Naive B cell (primary cell): ENCODE data around the gene TCP10L. TPM values are rescaled to one million over a fixed set of nuclear protein-coding genes. Genes with fewer than 3 reads are reported as not detected.
"Not testable (repeated sequence)": the region's sequence is repeated elsewhere in the genome, so short reads cannot be mapped to it uniquely, and the experiment has no call there.

ENCODE experiments used
- ATAC-seq, 2 donors: fragments of 150-1000 bp; cut with Tn5 transposase; 2 replicates each; pipeline ENCODE4 v1.10.0; 2021; ENCODE audit warnings: low read depth in 2 of 2, mild to moderate bottlenecking in 2 of 2, moderate library complexity in 2 of 2
- DNase-seq: peaks from one replicate; pipeline ENCODE4 v3.0.0; 2022
- H3K27ac Mint-ChIP-seq, 6 donors: one replicate each; pipeline ENCODE4 v1.8.0; 2020 to 2022; ENCODE audit warnings: mild to moderate bottlenecking in 6 of 6, mixed read lengths in 6 of 6, moderate library complexity in 5 of 6, inconsistent platforms in 2 of 6
- H3K27me3 Mint-ChIP-seq, 3 donors: one replicate each; pipeline ENCODE4 v1.8.0; 2021 to 2022; ENCODE audit warnings: mixed read lengths in 3 of 3, mild to moderate bottlenecking in 1 of 3
- H3K36me3 Mint-ChIP-seq, 2 donors: one replicate each; pipeline ENCODE4 v1.8.0; 2020 to 2022; ENCODE audit warnings: mixed read lengths in 2 of 2, inconsistent platforms in 1 of 2, mild to moderate bottlenecking in 1 of 2
- H3K4me1 Mint-ChIP-seq, 3 donors: one replicate each; pipeline ENCODE4 v1.8.0; 2020 to 2022; ENCODE audit warnings: mixed read lengths in 3 of 3, inconsistent platforms in 1 of 3, mild to moderate bottlenecking in 1 of 3, moderate library complexity in 1 of 3
- H3K4me3 Mint-ChIP-seq, 8 donors: one replicate each; pipeline ENCODE4 v1.8.0; 2020 to 2022; ENCODE audit warnings: mild to moderate bottlenecking in 8 of 8, mixed read lengths in 8 of 8, moderate library complexity in 8 of 8, inconsistent platforms in 2 of 8
- H3K9me3 Mint-ChIP-seq, 7 donors: one replicate each; pipeline ENCODE4 v1.8.0; 2020 to 2022; ENCODE audit warnings: mixed read lengths in 7 of 7, mild to moderate bottlenecking in 5 of 7, inconsistent platforms in 2 of 7, moderate library complexity in 1 of 7
- polyA plus RNA-seq, 6 donors: library from polyadenylated mRNA; unstranded; fragments of 300-500 nt; fragmentation: Illumina TruSeq; gene quantifications; one replicate each; pipeline ENCODE4 v1.2.3, GENCODE V29; 2021; ENCODE audit warnings: low read depth in 6 of 6

TCP10L gene
- polyA plus RNA-seq, 6 donors from 2014 or later, result 0.28 to 1.00 (median 0.54) TPM; not detected in 1

- not testable (repeated sequence) for H3K36me3 Mint-ChIP-seq, H3K27ac Mint-ChIP-seq, H3K4me1 Mint-ChIP-seq, DNase-seq, ATAC-seq, H3K4me3 Mint-ChIP-seq
- Mint-ChIP-seq H3K9me3 (peaks cover 0 to 15% (median 8%) of the 10 kb centered on the region in 7 donors), H3K27me3 (peaks cover 9 to 22% (median 16%) of the 10 kb centered on the region in 3 donors)
Observed at GRCh38 chr21:32561476-32561875, 23.8 kb downstream of the TCP10L start.

GRCh38 chr21:32560896-32561295, 24.4 kb downstream of the TCP10L start:
- Mint-ChIP-seq H3K27ac (no peak overlapping the region), H3K4me3 (no peak overlapping the region), H3K36me3 (peaks cover 0 to 6% of the 10 kb centered on the region in 2 donors), H3K27me3 (peaks cover 4 to 16% (median 16%) of the 10 kb centered on the region in 3 donors), H3K4me1 (no peaks in the 10 kb centered on the region), H3K9me3 (peaks cover 0 to 15% (median 8%) of the 10 kb centered on the region in 7 donors)
- ATAC-seq, result no peak
- DNase-seq, result no peak

DNA sequence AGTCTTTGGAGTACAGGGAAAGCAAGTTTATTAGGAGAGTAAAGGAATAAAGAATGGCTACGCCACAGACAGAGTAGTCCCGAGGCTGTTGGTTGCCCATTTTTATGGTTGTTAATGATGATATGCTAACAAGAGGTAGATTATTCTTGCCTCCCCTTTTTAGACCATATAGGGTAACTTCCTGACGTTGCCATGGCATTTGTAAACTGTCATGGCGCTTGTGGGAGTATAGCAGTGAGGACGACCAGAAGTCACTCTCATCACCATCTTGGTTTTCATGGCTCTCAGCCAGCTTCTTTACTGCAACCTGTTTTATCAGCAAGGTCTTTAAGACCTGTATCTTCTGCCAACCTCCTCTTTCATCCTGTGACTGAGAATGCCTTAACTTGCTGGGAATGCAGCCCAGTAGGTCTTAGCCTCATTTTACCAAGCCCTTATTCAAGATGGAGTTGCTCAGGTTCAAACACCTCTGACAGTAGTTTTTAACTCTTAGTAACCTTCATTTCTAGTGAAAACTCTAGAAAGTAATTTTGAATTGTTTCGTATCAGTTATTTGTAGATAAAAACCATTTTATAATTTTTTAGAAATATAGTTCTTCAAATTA, 26.2 kb downstream of the TCP10L start:
- DNase-seq, result no peak
- H3K27ac Mint-ChIP-seq, result no peak overlapping the region
- ATAC-seq, result no peak
- no peaks in the 10 kb centered on the region for H3K9me3 Mint-ChIP-seq
- H3K4me1 Mint-ChIP-seq, result no peaks in the 10 kb centered on the region
- peaks cover 0 to 19% (median 6%) of the 10 kb centered on the region in 3 donors for H3K27me3 Mint-ChIP-seq
- H3K36me3 Mint-ChIP-seq, result no peaks in the 10 kb centered on the region
- no peak overlapping the region for H3K4me3 Mint-ChIP-seq

- Mint-ChIP-seq H3K9me3 (no peaks in the 10 kb centered on the region), H3K27me3 (peaks cover 0 to 19% (median 6%) of the 10 kb centered on the region in 3 donors), H3K4me1 (no peaks in the 10 kb centered on the region), H3K27ac (no peak overlapping the region), H3K36me3 (no peaks in the 10 kb centered on the region), H3K4me3 (peak overlapping the region in 1 of 8 donors; percentile 32)
- DNase-seq (no peak), ATAC-seq (no peak)
Observed at GRCh38 chr21:32558106-32558505, 27.2 kb downstream of the TCP10L start.

DNA sequence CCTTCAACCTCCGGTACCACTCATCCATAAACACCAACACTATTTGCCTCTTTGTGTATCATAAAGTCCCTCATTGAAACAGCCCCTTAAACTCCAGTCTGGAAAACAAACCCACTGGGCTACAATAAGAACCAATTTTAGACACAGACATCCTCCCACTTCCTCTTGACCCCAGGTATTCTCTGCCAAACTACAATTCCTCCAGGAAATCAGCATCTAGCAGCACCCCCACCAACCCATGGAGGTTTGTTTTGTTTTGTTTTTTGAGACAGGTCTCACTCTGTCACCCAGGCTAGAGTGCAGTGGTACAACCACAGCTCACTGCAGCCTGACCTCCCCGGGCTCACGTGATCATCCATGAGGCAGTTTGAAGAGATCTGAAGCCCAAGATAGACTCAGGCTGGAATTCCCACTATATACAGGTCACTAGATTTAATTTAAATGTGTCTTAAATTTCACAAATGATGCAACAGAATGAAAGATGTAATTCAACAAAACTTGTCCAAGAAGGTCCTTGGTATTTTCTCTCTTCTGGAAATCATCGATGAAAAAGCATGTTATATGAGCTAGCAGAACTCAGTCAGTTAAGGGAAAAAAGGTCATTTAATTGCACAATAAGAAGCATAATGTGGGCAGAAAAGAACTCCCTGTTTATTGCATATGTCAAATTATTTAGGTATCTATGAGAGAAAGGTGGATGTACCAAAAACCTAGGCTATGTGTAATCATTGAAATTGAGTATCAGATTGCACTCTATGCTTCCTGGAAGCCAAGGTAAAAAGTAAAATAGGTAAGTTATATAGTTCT, 30.3 kb downstream of the TCP10L start:
- Mint-ChIP-seq H3K27me3 (peaks cover 7 to 32% (median 16%) of the 10 kb centered on the region in 3 donors), H3K27ac (no peak overlapping the region), H3K4me3 (no peak overlapping the region), H3K4me1 (no peaks in the 10 kb centered on the region), H3K9me3 (no peaks in the 10 kb centered on the region), H3K36me3 (no peaks in the 10 kb centered on the region)
- DNase-seq (no peak), ATAC-seq (no peak)

GRCh38 chr21:32549886-32550285, 35.4 kb downstream of the TCP10L start:
- Mint-ChIP-seq H3K4me1 (no peaks in the 10 kb centered on the region), H3K27me3 (peaks cover 23 to 41% (median 27%) of the 10 kb centered on the region in 3 donors), H3K36me3 (no peaks in the 10 kb centered on the region), H3K9me3 (peaks cover 0 to 3% (median 0%) of the 10 kb centered on the region in 7 donors), H3K27ac (no peak overlapping the region), H3K4me3 (no peak overlapping the region)
- DNase-seq, result no peak
- ATAC-seq, result no peak

DNA sequence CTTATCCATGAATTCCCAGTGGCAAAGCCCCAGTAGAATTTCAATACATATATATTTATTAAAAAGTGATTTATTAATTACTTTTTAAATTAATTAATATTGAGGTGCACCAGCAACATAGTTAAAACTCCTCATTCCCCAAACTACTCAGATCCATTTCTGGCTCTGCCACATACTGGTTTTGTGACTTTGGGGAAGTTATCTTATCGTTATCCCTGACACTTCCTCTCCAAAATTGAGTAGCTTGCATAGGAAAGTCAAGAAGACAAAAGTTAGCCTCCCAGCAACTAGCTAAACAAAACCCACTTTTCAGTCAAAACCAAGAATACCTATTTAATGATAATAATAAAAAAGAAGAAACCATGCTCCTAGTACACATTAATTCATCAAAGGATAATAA, 35.9 kb downstream of the TCP10L start:
- DNase-seq (no peak), ATAC-seq (no peak)
- Mint-ChIP-seq H3K27ac (peak overlapping the region in 1 of 6 donors; percentile 34), H3K4me1 (no peaks in the 10 kb centered on the region), H3K9me3 (peaks cover 0 to 3% (median 0%) of the 10 kb centered on the region in 7 donors), H3K27me3 (peaks cover 22 to 37% (median 23%) of the 10 kb centered on the region in 3 donors), H3K36me3 (no peaks in the 10 kb centered on the region), H3K4me3 (no peak overlapping the region)

DNA sequence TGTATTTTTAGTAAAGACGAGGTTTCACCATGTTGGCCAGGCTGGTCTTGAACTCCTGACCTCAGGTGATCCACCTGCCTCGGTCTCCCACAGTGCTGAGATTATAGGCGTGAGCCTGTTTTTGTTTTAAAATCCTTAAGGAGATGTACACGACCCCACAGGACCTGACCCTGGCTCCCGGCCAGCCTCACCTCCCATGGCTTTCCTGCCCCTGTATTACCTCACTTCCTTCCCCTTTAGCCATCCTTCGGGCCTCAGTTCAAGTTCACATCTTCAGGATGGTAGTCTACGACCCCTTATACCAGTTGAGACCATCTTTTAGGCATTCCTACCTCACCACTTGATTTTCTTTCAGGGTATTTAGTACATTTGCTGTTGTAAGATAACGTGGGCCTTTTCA, 36.3 kb downstream of the TCP10L start:
- Mint-ChIP-seq H3K27me3 (peaks cover 22 to 37% (median 23%) of the 10 kb centered on the region in 3 donors), H3K4me3 (no peak overlapping the region), H3K27ac (peak overlapping the region in 1 of 6 donors; percentile 34), H3K9me3 (peaks cover 0 to 3% (median 0%) of the 10 kb centered on the region in 7 donors), H3K4me1 (no peaks in the 10 kb centered on the region), H3K36me3 (no peaks in the 10 kb centered on the region)
- no peak for ATAC-seq
- no peak for DNase-seq

GRCh38 chr21:32547018-32547417, 38.3 kb downstream of the TCP10L start:
- Mint-ChIP-seq H3K27me3 (peaks cover 16 to 37% (median 23%) of the 10 kb centered on the region in 3 donors), H3K27ac (no peak overlapping the region), H3K36me3 (no peaks in the 10 kb centered on the region), H3K4me3 (no peak overlapping the region), H3K9me3 (peaks cover 0 to 3% (median 0%) of the 10 kb centered on the region in 7 donors), H3K4me1 (no peaks in the 10 kb centered on the region)
- DNase-seq, result no peak
- ATAC-seq, result no peak

DNA sequence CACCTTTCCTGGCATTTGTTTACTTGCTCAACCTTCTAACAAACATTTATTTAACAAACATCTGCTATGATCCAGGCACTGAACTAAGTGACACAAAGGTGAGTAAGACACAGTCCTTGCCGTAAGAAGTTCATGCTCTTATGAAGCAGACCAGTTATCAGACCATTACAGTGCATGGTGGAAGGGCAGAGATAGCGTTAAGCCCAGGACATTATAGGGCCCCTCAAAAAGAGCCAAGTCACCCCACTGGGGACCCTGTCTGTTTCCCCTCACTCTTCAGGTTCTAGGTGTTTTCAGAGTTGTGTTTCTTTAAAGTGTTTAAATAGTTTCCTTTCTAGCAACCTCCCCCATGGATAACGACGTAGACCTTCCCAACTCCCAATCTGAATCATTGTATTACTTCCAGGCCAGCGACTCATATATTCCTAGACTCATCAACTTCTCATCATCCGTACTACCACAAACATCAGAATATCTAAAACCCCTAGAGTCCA, 39.3 kb downstream of the TCP10L start:
- peaks cover 10 to 30% (median 15%) of the 10 kb centered on the region in 3 donors for H3K27me3 Mint-ChIP-seq
- H3K36me3 Mint-ChIP-seq, result no peaks in the 10 kb centered on the region
- H3K27ac Mint-ChIP-seq, result no peak overlapping the region
- no peak for ATAC-seq
- DNase-seq, result no peak
- H3K9me3 Mint-ChIP-seq, result peaks cover 0 to 3% (median 0%) of the 10 kb centered on the region in 7 donors
- H3K4me3 Mint-ChIP-seq, result no peak overlapping the region
- no peaks in the 10 kb centered on the region for H3K4me1 Mint-ChIP-seq

DNA sequence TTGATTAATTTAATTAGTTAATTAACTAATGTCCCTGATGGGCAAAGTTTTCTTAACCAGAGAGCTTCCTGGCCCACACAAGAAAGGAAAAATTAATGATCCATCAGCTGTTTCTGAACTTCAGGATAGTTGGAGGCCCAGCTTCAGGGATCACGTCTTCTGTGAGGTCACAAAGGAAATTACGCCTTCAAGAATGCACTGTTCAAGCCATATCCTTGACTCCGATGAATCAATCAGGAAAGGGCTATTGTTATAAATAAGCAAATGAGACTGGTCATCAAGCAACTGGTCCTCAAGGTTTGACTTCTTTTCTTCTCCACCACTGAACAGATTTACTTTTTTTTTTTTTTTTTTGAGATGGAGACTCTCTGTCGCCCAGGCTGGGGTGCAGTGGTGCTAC, 40.6 kb downstream of the TCP10L start:
- Mint-ChIP-seq H3K9me3 (peaks cover 0 to 4% (median 0%) of the 10 kb centered on the region in 7 donors), H3K36me3 (no peaks in the 10 kb centered on the region), H3K4me1 (no peaks in the 10 kb centered on the region), H3K27me3 (peaks cover 8 to 23% (median 15%) of the 10 kb centered on the region in 3 donors), H3K27ac (no peak overlapping the region), H3K4me3 (no peak overlapping the region)
- DNase-seq (no peak), ATAC-seq (no peak)

DNA sequence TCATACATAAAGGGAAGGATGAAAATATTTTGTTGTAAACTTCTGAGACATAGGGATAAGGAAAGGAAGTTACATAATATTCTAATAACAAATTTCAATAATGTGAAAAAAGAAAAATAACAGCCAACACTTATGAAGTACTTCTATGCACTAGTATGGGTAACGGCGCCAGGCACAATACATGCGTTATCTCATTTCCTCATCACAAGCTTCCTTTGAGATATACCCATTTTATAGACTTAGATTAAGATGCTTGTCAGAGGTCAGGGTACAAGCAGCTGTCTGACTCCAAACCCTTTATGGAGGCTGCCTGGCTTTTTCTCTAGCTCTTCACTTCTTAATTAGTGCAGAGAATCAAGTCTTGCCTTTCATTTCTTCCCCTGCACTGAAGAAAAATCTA, 41.3 kb downstream of the TCP10L start:
- Mint-ChIP-seq H3K4me1 (no peaks in the 10 kb centered on the region), H3K4me3 (no peak overlapping the region), H3K27ac (no peak overlapping the region), H3K36me3 (no peaks in the 10 kb centered on the region), H3K9me3 (peaks cover 0 to 4% (median 0%) of the 10 kb centered on the region in 7 donors), H3K27me3 (peaks cover 5 to 19% (median 11%) of the 10 kb centered on the region in 3 donors)
- ATAC-seq (no peak), DNase-seq (no peak)

DNA sequence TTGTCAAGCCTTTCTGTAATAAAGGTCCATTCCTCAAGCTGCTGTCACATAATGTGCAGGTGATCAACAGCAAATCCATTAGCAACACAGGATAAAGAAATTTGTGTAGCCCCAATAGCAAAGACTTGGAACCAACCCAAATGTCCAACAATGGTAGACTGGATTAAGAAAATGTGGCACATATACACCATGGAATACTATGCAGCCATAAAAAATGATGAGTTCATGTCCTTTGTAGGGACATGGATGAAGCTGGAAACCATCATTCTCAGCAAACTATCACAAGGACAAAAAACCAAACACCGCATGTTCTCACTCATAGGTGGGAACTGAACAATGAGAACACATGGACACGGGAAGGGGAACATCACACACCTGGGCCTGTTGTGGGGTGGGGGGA, 42.3 kb downstream of the TCP10L start:
- H3K4me3 Mint-ChIP-seq, DNase-seq, H3K27ac Mint-ChIP-seq, H3K36me3 Mint-ChIP-seq, H3K4me1 Mint-ChIP-seq, H3K9me3 Mint-ChIP-seq, ATAC-seq: not testable (repeated sequence)
- H3K27me3 Mint-ChIP-seq, result peaks cover 4 to 13% (median 7%) of the 10 kb centered on the region in 3 donors

GRCh38 chr21:32539378-32539777, 45.9 kb downstream of the TCP10L start:
- Mint-ChIP-seq H3K36me3 (no peaks in the 10 kb centered on the region), H3K9me3 (peaks cover 0 to 4% (median 0%) of the 10 kb centered on the region in 7 donors), H3K27me3 (peaks cover 9 to 22% (median 21%) of the 10 kb centered on the region in 3 donors), H3K27ac (no peak overlapping the region), H3K4me3 (no peak overlapping the region), H3K4me1 (no peaks in the 10 kb centered on the region)
- DNase-seq (no peak), ATAC-seq (no peak)
